ENCODE measurements around the gene ACLY.
"Not testable (repeated sequence)": the region's sequence is repeated elsewhere in the genome, so short reads cannot be mapped to it uniquely, and the experiment has no call there.

The ACLY gene

DNA sequence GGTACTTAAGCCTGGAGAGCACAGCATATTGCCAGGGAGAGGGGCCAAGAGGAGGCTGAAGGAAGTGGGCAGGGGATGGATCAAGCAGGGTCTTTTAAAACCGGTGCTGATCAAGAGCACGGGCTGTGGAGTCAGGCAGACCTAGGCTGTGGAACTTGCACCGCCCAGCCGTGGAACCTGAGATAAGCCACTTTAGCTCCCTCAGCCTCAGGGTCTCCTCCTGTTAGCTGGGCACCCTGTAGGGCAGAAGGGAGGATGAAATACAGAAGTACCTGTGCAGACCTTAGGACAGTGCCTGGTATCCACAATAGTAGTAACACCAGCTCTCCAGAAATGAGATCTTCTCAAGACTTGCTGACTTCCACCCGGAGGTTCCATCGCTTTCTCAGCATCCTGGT, 20.9 kb upstream of the ACLY start:
- no peak for DNase-seq (ENCODE audit: low read depth in 2 of 2)

DNA sequence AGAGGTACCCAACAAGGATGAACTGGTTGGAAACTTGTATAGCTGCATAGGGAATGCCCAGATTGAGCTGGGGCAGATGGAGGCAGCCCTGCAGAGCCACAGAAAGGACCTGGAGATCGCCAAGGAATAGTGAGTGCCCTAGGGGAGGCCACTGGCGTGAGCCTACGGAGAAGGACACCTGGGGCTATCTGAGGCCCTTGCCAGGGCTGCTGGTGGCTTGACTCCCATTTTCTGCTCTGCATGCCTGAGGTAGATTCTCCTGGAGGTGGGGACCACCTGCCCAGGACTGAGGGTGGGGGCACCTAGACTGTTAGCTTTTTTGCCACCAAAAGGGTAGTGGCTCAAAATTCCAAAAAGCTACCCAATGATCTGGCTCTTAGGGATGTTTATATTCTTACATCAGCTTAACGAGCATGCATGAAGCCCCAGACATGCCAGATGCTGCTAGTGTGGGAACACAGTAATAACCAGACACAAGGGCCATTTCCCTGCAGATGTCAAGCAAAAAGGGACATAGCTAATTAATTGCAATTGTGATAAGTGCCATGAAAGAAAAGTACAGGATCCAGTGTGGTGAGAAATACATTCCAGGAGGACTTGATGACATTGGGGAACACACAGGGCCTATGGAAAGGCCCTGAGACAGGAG, 20.4 kb upstream of the ACLY start:
- DNase-seq (ENCODE audit: low read depth in 2 of 2) = no peak

DNA sequence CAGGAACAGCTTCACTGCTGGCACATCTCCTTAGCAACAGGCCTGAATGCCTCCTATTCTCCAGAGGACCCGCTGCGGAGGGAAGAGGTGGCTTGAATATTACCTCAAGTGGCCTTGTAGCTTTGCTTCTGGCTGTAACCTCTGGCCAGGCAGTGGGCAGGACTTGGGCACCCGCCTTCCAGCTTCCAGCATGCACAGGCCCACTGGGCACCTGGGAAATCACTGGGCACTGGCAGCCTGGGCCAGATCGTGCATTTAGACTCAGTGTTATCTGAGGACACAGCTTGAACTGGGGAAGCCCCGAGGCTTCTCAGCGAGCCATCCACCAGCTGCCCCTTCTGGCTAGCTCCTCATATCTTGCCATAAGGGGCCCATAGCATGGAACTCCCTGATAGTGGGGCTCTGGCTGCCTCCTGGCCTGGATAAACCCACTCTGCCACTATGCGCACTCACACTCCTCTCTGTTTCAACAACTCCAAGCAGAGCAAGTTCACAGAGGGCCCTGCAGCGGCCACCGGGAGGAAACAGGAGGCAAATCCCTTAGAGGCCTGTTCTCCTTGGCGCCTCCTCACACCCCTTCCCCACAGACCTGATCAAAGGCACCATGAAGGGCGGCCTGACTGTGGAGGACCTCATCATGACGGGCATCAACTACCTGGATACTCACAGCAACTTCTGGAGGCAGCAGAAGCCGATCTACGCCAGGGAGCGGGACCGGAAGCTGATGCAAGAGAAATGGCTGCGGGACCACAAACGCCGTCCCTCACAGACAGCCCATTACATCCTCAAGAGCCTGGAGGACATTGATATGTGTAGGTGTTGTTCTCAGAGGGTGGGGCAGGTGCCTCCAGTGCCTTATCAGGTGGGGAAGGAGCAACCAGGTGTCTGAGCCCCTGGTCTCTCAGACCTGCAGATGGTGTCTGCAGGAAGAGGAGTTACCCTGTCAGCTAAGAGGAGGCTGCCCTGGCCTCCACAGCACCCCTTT, 19.5 kb upstream of the ACLY start:
- DNase-seq (ENCODE audit: low read depth in 2 of 2) = no peak

DNA sequence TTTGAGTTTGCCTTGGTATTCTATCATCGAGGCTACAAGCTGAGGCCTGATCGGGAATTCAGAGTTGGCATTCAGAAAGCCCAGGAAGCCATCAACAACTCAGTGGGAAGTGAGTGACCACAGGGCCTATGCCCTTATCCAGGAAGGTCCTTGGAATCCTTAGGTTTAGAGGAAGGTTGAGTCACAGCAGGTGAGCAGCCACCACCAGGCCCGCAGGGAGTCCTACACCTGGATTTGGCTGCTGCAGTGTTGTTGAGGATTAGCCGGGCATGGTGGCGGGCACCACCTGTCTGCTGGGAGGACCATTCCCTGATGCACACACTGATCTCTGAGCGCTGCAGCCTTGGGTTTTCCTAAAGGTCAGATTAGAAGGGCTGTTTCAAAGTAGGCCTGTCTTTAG, 16.9 kb upstream of the ACLY start:
- DNase-seq (ENCODE audit: low read depth in 2 of 2) = no peak

DNA sequence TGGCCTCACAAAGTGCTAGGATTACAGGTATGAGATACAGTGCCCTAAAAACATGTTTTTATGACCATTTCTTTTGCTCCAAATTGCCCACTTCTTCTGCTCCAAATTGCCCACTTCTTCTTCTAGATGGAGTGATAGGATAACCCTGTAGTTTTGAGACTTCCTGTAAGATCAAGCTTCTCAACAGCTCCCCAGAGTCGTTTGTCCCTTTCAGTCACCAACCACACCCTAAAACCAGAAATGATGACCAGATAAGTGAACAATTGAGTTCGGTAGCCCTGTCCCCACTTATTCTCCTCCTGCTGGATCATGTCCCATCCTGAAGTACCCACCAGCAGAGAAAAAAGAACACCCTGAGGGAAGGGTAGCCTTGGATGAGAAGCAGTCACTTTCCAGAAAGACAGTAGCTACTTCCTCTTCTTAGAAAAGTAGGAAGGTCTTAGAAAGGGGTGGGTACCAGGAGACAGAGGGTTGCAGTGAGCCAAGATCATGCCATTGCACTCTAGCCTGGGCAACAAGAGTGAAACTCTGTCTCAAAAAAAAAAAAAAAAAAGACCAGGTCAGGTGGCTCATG, 14.2 kb upstream of the ACLY start:
- no peak for DNase-seq (ENCODE audit: low read depth in 2 of 2)

DNA sequence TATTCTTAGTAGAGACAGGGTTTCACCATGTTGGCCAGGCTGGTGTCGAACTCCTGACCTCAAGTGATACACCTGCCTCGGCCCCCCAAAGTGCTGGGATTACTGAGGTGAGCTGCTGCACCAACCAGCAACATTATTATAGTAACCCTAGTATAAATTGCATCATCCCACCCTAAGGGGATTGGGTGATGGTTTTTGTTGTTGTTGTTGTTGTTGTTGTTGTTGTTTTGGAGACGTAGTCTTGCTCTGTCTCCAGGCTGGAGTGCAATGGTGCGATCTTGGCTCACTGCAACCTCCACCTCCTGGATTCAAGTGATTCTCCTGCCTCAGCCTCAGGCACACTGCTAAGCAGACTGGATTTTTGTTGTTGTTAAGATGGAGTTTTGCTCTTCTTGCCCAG, 13.0 kb upstream of the ACLY start:
- DNase-seq (ENCODE audit: low read depth in 2 of 2) = not testable (repeated sequence)

DNA sequence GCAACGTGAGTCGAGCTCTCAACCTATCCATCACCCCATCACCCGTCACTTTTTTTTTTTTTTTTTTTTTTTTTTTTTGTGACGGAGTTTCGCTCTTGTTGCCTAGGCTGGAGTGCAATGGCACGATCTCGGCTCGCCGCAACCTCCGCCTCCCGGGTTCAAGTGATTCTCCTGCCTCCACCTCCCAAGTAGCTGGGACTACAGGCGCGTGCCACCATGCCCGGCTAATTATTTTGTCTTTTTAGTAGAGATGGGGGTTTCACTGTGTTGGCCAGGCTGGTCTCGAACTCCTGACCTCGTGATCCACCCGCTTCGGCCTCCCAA, 12.0 kb upstream of the ACLY start:
- not testable (repeated sequence) for DNase-seq (ENCODE audit: low read depth in 2 of 2)

DNA sequence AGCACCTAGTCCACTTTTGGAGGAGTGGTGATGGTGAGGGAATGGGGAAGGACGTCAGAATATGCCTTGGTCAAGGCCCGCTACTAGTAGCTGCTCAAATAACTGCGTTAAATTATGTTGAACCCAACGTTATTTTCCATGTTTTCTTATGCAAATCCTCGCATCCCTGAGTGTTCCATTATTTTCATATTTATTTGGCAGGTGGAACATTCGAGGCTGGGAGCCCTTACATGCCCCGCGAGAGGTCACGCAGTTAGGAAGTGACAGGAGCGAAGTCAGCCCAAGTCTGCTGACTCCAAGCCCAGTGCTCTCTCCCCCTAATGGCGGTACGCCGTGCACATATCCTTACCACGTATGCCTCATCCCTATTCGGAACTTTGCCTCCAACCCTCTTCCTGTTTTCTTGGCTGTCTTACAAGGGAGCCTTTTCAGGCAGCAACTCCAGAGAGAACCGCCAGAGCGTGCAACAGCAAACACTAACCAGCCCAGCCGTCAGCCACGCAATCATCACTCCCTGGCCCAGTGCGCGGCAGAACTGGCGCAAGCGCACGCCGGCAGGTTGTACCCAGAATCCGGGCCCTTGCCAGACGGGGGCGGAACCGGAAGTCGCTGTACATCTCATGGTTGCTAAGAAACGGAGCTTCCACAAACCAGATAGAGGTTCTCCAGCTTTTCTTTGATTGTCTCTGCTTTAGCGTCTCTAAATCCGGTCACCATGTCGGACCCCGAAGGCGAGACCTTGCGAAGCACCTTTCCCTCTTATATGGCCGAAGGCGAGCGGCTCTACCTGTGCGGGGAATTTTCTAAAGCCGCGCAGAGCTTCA, 11.5 kb upstream of the ACLY start, which contains the start of gene ODAD4:
ODAD4 (plus strand) TSS at position 609 of the 824 bp plus-strand sequence; CDS start at position 716, 107 bp downstream.
- peak; percentile 90 to 92 for DNase-seq (ENCODE audit: low read depth in 2 of 2)

DNA sequence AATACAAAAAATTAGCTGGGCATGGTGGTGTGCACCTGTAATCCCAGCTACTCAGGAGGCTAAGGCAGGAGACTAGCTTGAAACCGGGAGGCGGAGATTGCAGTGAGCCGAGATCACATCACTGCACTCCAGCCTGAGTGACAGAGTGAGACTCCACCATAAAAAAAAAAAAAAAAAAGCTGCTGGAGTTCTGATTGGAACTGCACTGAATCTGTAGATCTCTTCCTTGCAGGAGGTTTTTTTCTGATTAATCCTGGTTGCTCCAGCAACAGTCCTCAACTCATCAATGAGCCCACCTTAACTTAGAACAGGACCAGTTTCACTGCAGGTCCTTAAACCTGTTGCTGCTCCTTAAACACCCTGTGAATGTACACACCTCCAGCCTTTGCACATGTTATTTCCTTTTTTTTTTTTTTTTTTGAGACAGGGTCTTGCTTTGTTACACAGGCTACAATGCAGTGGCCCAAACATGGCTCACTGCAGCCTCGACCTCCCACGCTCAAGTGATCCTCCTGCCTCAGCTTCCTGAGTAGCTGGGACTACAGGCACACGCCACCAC, 10.0 kb upstream of the ACLY start:
- DNase-seq (ENCODE audit: low read depth in 2 of 2) = no peak

DNA sequence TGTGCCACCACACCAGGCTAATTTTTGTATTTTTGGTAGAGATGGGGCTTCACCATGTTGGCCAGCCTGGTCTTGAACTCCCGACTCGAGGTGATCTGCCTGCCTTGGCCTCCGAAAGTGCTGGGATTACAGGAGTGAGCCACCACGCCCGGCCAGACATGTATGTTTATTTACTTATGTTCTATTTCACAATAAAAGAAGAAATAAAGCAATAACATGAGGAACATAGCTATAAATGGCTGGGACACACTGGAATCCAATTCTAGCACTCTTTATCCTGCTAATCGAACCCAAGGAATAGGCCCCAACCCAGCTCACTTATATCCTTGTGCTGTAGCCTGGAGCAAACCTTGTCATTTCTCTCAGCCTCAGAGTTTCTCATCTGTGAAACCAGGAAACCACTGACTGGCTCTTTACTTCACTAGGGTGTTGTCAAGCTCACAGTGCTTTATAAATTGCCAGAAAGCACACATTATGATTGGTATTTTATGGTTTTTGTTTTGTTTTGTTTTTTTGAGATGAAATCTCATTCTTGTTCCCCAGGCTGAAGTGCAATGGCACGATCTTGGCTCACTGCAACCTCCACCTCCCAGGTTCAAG, 7.3 kb upstream of the ACLY start:
- no peak for DNase-seq (ENCODE audit: low read depth in 2 of 2)

DNA sequence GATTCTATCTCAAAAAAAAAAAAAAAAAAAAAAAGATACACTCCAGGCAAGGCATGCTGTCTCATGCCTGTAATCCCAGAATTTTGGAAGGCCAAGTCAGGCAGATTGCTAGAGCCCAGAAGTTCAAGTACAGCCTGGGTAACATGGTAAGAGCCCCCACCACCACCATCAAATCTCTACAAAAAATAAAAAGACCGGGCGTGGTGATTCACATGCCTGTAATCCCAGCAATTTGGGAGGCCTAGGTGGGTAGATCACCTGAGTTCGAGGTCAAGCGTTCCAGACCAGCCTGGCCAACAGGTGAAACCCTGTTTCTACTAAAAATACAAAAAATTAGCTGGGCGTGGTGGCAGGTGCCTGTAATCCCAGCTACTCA, 1.8 kb upstream of the ACLY start:
- no peak for DNase-seq (ENCODE audit: low read depth in 2 of 2)

DNA sequence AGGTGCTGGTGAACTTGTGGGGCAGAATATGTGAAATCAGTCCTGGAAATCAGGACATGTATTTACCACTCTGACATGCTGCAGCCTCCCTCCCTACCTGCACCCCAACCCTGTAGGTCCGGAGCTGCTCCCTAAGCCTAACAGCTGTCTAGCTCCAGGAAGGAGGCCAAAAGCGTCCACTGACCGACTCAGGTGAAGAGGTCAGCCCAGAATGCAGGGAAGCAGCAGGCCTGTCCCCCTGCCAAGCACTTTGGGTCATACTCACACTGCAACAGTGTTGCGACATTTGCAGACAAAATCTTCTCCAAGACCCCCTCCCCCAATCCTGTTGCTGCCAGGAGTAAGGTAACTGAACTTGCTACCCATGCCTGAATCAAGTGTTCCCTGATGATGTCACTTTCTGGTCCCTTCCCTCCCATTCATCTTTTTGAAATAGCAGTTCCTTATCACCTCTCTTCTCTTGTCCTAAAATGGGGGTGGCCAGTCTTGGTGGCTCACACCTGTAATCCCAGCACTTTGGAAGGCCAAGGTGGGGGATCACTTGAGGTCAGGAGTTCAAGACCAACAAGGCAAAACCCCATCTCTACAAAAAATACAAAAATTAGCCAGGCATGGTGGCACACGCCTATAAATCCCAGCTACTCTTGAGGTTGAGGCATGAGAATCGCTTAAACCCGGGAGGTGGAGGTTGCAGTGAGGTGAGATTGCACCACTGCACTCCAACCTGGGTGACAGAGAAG, 1.3 kb upstream of the ACLY start:
- DNase-seq (ENCODE audit: low read depth in 2 of 2) = no peak

DNA sequence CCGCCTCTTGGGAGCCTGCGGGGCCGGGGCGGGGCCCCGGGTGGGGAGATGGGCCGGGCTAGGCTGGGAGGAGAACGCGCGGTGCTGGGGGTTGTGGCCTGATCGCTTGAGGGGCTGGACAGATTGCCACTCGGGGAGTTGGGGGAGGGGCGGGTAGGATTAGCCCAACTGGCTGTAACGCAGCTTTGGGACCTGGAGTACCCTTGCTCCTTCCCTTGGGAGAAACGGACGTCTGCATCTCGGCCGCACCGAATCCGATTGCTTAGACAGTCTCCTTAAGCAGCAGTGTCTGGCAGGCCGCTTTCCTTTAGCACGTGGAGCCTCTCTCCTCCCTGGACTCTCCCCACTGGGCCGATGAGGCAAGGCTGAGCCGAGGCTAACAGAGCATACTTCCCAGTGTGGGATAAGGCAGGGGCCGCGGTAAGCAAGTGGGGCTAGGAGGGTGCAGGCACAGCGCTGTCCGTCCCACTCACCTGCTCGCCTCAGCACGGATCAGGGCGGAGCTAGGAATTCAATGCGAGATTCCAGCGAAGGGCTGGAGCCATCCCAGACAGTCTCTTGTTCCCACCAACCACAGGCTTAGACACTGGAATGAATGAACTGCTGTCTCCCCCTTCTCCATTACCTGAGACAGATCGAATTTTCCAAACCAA, 540 bp upstream of the ACLY start:
- no peak for DNase-seq (ENCODE audit: low read depth in 2 of 2)

DNA sequence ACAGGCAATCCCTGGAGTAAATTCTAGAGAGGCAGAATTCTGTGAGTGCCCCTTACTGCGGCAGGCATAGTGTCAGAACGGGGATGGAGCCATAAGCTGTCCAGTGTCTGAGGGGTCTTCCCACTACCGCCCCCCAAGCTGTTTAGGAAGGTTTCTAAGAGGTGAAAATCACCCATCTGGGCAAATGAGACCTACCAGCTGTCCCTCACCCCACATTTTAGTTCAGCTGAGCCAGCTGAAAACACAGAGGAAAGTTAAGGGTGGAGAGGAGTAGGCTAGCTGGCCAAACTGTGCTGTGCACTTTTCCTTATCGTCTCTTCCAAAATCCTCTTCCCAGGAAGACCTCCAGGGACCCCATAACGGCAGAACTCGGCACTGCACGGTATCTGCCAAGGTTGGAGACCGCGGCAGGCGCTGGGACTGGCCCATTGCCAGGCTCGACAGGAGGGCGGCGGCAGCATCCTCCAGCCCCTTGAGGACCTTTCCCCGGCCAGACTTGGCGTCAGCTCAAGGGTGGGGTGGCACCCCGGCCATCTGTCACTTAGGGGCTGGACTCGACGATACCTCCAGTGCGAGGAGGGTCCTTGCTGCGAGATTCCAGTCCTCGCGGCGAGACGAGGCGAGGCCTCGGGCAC, 955 bp downstream of the ACLY start:
- peak in 1 of 2 donors; percentile 6 for DNase-seq (ENCODE audit: low read depth in 2 of 2)

DNA sequence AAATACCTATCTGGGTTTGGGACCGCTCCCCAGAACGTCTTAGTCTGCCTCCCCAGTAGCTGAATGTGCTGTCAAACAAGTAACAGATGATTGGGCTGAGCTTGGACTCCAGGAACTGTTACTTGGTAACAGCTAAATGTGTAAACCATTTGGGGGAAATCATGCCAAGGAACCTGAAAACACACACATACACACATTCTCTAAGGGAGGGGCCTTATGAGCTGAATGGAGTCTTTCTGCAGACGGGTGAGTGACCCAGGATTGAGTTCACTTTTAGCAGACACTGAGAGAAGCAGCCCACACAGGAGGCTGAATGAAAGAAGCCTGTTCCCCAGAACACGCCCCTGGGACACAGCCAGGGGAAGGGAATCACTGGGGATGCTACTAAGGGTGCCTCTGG, 1.6 kb downstream of the ACLY start:
- no peak for DNase-seq (ENCODE audit: low read depth in 2 of 2)

DNA sequence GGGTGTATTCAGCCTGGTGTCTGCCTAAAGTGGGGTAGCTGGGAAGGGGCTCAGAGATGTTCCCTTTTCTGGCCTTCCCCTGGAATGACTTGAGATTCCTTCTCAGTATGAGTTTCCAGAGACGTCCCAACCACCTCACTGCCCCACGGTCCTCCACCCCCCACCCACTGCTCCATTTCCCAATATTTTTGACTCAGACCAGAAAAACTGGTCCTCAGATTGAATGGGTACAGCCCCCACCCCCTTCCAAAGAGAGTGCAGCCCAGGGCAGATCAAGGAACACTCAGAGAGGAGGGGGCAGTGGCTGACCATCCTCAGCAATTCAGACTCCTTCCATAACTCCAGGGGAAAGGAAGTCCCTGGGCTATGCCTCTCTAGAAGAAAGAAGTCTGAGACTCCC, 3.2 kb downstream of the ACLY start:
- DNase-seq (ENCODE audit: low read depth in 2 of 2) = no peak

DNA sequence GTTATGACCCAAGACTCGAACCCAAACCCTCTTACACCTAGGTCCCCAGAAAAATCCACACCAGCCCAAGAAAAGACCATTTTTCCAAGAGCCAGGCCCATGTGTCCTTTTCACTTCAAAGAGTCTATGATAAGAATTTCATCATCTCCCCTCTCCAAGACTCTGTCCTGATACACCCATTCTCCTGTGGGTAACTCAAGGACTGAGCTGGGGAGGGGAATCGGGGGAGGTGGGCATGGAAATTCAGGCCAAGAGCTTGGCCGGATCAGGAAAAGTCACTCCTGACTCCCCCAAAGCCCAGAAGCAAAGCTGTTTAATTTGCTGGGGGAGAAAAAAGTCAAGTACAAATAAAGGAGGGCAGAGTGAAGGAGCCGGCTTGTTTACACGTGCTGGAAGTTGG, 3.7 kb downstream of the ACLY start:
- DNase-seq (ENCODE audit: low read depth in 2 of 2) = no peak

DNA sequence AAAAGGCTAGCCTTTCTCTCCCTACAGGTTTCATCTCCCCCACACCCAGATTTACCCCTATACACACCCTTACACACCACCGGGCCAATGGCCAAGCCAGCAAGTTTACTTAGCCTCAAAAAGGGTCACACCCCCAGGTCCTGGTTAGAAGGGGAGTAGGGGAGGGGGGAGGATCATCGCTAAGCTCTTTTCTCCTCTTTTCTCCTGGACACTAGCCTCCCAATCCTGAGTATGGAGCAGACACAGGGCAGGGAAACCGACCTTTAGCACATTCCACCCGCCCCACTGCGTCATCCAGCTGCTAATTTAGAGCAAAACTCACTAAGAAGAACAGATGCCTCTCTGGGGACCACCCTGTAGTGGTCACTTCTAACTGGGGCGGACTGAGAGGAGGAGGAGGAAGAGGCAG, 4.4 kb downstream of the ACLY start:
- DNase-seq (ENCODE audit: low read depth in 2 of 2) = no peak

DNA sequence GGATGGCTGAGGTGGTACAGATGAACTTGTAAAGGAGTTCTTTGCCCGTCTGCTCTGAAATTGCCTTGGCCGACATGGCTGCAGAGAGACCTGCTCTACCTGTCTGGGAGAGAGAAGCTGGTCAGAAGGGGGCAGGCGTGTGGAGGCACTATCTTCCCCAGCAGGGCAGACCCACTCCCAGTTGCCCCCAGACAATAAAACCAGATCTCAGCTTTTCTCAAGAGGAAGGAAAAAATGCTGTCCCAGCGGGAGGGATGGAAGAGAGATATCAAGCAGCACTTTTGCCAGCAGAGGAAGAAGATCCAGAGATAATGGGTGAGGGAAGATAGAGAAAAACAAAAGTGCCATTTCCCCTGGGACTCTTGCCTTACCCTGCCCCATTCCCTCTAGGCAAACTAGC, 5.0 kb downstream of the ACLY start:
- no peak for DNase-seq (ENCODE audit: low read depth in 2 of 2)

DNA sequence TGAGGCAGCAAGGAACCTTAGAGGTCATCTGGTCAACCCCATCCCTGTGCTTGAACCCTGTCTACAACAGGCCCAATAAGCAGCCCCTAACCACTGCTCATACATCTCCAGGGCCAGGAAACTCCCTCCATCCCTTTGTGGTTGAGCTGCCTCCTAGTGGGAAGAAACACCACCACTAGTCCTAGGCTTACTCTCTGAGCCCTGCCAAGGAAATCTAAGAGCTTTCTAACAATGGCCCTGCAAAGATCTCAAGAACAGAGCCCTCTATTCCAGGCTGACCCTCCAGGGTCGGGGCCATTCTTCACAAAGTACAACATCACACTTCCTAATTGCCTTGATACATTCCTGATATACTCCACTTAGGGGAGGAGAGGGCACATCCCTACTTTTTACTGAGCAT, 5.8 kb downstream of the ACLY start:
- DNase-seq (ENCODE audit: low read depth in 2 of 2) = no peak
